Measurements from ENCODE around the gene LITAF.

DNA sequence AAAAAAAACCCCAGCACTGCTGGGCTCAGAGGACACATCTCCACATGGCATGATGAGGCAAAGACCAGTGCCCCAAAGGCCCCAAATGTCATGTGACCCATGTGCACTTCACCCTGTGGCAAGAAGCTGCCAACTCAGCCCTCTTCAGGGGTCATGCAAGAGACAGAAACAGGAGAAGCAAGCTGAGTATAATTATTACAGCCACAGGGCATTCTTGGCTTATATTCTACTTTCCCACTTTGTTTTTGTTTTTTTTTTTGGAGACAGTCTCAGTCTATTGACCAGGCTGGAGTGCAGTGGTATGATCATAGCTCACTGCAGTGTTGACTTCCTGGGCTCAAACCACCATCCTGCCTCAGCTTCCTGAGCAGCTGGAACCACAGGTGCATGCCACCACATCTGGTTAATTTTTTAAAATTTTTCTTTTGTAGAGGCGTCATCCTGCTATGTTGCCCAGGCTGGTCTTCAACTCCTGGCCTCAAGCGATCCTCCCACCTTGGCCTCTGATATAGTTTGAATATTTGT is 32.7 kb upstream of the LITAF start:
- TF ChIP-seq ZFP41 (tag by site-specific recombination; IDR thresholded peaks at IDR 0.05; ENCODE audit: borderline replicate concordance) = no peak
- TF ChIP-seq, protein P1, sequence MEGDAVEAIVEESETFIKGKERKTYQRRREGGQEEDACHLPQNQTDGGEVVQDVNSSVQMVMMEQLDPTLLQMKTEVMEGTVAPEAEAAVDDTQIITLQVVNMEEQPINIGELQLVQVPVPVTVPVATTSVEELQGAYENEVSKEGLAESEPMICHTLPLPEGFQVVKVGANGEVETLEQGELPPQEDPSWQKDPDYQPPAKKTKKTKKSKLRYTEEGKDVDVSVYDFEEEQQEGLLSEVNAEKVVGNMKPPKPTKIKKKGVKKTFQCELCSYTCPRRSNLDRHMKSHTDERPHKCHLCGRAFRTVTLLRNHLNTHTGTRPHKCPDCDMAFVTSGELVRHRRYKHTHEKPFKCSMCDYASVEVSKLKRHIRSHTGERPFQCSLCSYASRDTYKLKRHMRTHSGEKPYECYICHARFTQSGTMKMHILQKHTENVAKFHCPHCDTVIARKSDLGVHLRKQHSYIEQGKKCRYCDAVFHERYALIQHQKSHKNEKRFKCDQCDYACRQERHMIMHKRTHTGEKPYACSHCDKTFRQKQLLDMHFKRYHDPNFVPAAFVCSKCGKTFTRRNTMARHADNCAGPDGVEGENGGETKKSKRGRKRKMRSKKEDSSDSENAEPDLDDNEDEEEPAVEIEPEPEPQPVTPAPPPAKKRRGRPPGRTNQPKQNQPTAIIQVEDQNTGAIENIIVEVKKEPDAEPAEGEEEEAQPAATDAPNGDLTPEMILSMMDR (tag by site-specific recombination; IDR thresholded peaks at IDR 0.05) = no peak
- TF ChIP-seq, protein P2, sequence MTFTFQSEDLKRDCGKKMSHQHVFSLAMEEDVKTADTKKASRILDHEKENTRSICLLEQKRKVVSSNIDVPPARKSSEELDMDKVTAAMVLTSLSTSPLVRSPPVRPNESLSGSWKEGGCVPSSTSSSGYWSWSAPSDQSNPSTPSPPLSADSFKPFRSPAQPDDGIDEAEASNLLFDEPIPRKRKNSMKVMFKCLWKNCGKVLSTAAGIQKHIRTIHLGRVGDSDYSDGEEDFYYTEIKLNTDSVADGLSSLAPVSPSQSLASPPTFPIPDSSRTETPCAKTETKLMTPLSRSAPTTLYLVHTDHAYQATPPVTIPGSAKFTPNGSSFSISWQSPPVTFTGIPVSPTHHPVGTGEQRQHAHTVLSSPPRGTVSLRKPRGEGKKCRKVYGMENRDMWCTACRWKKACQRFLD (tag by site-specific recombination; IDR thresholded peaks at IDR 0.05) = no peak
- TF ChIP-seq ZNF501 (tag by site-specific recombination; IDR thresholded peaks at IDR 0.05) = no peak
- TF ChIP-seq, protein P3, sequence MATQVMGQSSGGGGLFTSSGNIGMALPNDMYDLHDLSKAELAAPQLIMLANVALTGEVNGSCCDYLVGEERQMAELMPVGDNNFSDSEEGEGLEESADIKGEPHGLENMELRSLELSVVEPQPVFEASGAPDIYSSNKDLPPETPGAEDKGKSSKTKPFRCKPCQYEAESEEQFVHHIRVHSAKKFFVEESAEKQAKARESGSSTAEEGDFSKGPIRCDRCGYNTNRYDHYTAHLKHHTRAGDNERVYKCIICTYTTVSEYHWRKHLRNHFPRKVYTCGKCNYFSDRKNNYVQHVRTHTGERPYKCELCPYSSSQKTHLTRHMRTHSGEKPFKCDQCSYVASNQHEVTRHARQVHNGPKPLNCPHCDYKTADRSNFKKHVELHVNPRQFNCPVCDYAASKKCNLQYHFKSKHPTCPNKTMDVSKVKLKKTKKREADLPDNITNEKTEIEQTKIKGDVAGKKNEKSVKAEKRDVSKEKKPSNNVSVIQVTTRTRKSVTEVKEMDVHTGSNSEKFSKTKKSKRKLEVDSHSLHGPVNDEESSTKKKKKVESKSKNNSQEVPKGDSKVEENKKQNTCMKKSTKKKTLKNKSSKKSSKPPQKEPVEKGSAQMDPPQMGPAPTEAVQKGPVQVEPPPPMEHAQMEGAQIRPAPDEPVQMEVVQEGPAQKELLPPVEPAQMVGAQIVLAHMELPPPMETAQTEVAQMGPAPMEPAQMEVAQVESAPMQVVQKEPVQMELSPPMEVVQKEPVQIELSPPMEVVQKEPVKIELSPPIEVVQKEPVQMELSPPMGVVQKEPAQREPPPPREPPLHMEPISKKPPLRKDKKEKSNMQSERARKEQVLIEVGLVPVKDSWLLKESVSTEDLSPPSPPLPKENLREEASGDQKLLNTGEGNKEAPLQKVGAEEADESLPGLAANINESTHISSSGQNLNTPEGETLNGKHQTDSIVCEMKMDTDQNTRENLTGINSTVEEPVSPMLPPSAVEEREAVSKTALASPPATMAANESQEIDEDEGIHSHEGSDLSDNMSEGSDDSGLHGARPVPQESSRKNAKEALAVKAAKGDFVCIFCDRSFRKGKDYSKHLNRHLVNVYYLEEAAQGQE (tag by site-specific recombination; IDR thresholded peaks at IDR 0.05) = no peak
